OCI-LY7 (cell line): Measurements from ENCODE around the gene THSD7A. TPM values are rescaled to one million over a fixed set of nuclear protein-coding genes. Genes with fewer than 3 reads are reported as not detected.

Source experiments
- BruUV-seq: library from RNA; stranded (reverse); fragments of 400-500 nt; replicated peaks from 2 replicates; lab custom pipeline; 2021; lab: Mats Ljungman, UMichigan
- CTCF ChIA-PET: fragments of 300-600 bp; sonication (Branson Sonifier 250); formaldehyde crosslinking; loops from one replicate; lab custom pipeline; 2022; ENCODE audit warnings: antibody characterized with exemption; ENCODE audit not compliant: unreplicated experiment; lab: Charles Lee
- POLR2A ChIA-PET: fragments of 300-600 bp; sonication (Branson Sonifier 250); formaldehyde crosslinking; loops from one replicate; lab custom pipeline; 2022; ENCODE audit warnings: antibody characterized with exemption; lab: Charles Lee
- DNase-seq: peaks from one replicate; pipeline ENCODE4 v3.0.0-alpha.2; 2015; ENCODE audit warnings: low spot score
- H2AFZ ChIP-seq: fragments of 200-600 bp; sonication (generic), shearing (Covaris generic); 2 replicates; pipeline ENCODE4 v1.6.1; 2014; ENCODE audit warnings: mild to moderate bottlenecking, antibody characterized with exemption, low read length, moderate library complexity
- H3K27ac ChIP-seq: fragments of 200-600 bp; sonication (generic); 2 replicates; pipeline ENCODE4 v1.5.1; 2014; ENCODE audit warnings: mixed run types, low read depth, mild to moderate bottlenecking, moderate library complexity, low read length, inconsistent platforms; ENCODE audit not compliant: poor library complexity, severe bottlenecking
- H3K36me3 ChIP-seq: fragments of 200-600 bp; sonication (generic); 2 replicates; pipeline ENCODE4 v1.6.1; 2014; ENCODE audit warnings: mild to moderate bottlenecking, antibody characterized with exemption, low read length, moderate library complexity, mixed read lengths; ENCODE audit not compliant: insufficient read depth
- H3K4me1 ChIP-seq: fragments of 200-600 bp; sonication (generic); 2 replicates; pipeline ENCODE4 v1.5.1; 2014; ENCODE audit warnings: mild to moderate bottlenecking, low read length; ENCODE audit not compliant: insufficient read depth, poor library complexity, severe bottlenecking
- H3K4me2 ChIP-seq: fragments of 200-600 bp; sonication (generic); 2 replicates; pipeline ENCODE4 v1.6.1; 2014; ENCODE audit warnings: mild to moderate bottlenecking, low read length
- H3K4me3 ChIP-seq: fragments of 200-600 bp; sonication (generic); 2 replicates; pipeline ENCODE4 v1.5.1; 2014; ENCODE audit warnings: mild to moderate bottlenecking, low read depth, low read length; ENCODE audit not compliant: poor library complexity, severe bottlenecking
- H3K79me2 ChIP-seq: fragments of 200-600 bp; sonication (generic); 2 replicates; pipeline ENCODE4 v1.6.1; 2016; ENCODE audit warnings: low read depth, mild to moderate bottlenecking, low read length, moderate library complexity, mixed read lengths; ENCODE audit not compliant: insufficient read depth
- H3K9me2 ChIP-seq: fragments of 200-600 bp; sonication (generic); 2 replicates; pipeline ENCODE4 v1.6.1; 2016; ENCODE audit warnings: mild to moderate bottlenecking, low read length, mixed read lengths; ENCODE audit not compliant: insufficient read depth
- H3K9me3 ChIP-seq: fragments of 200-600 bp; sonication (generic); 2 replicates; pipeline ENCODE4 v1.6.1; 2014; ENCODE audit warnings: mild to moderate bottlenecking, mixed run types, low read length, mixed read lengths
- H4K20me1 ChIP-seq: fragments of 200-600 bp; sonication (generic); 2 replicates; pipeline ENCODE4 v1.6.1; 2014; ENCODE audit warnings: mild to moderate bottlenecking, antibody characterized with exemption, low read length, moderate library complexity, mixed read lengths; ENCODE audit not compliant: insufficient read depth
- CTCF ChIP-seq: fragments of 200-600 bp; sonication (generic); conservative IDR thresholded peaks from 2 replicates; pipeline ENCODE4 v1.5.1; 2014; ENCODE audit warnings: mild to moderate bottlenecking, antibody characterized with exemption, low read length, moderate library complexity, mixed read lengths
- EZH2phosphoT487 ChIP-seq: fragments of 200-600 bp; sonication (generic); IDR thresholded peaks from 2 replicates; pipeline ENCODE4 v1.6.1; 2018; ENCODE audit warnings: low read depth, borderline replicate concordance, mild to moderate bottlenecking, mixed run types, antibody characterized with exemption, low read length, moderate library complexity, mixed read lengths
- intact Hi-C: fragments of 100-400 bp; cut with micrococcal nuclease; formaldehyde crosslinking; loops from one replicate; pipeline ENCODE4 v1.10.0; 2022; ENCODE audit not compliant: unreplicated experiment
- total RNA-seq, 2 experiments: library from RNA; depleted of rRNA in 1 of 2; stranded (reverse); fragments of >200 nt in 1 of 2; shearing (Covaris generic) in 1 of 2; gene quantifications; 2 replicates each; pipeline ENCODE4 v1.2.3, GENCODE V29; 2014 to 2022

Gene THSD7A
- total RNA-seq, 2 experiments from 2014 or later, result 0.13 TPM; not detected in 1

- BruUV-seq, result no TSS peak
- Histone ChIP-seq H3K9me2 (no peaks in the 10 kb centered on the region), H3K36me3 (no peaks in the 10 kb centered on the region), H3K4me3 (no peak overlapping the region), H3K79me2 (no peaks in the 10 kb centered on the region), H3K4me2 (no peak overlapping the region), H3K9me3 (no peaks in the 10 kb centered on the region), H2AFZ (no peak overlapping the region), H3K27ac (no peak overlapping the region), H3K4me1 (no peaks in the 10 kb centered on the region), H4K20me1 (no peaks in the 10 kb centered on the region)
- ChIA-PET CTCF (no interaction called here), POLR2A (no interaction called here)
- DNase-seq, result no peak
- TF ChIP-seq EZH2phosphoT487 (no peak), CTCF (no peak)
- intact Hi-C loops, result no loop called here
Measured at GRCh38 chr7:11404355-11404754, 427.6 kb downstream of the THSD7A start.

- Histone ChIP-seq H3K4me3 (no peak overlapping the region), H2AFZ (no peak overlapping the region), H3K27ac (no peak overlapping the region), H3K9me3 (no peaks in the 10 kb centered on the region), H3K4me1 (no peaks in the 10 kb centered on the region), H4K20me1 (no peaks in the 10 kb centered on the region), H3K9me2 (no peaks in the 10 kb centered on the region), H3K79me2 (no peaks in the 10 kb centered on the region), H3K36me3 (no peaks in the 10 kb centered on the region), H3K4me2 (no peak overlapping the region)
- intact Hi-C loops, result no loop called here
- DNase-seq, result no peak
- ChIA-PET POLR2A (no interaction called here), CTCF (no interaction called here)
- BruUV-seq, result no TSS peak
- TF ChIP-seq CTCF, result no peak
- no peak for TF ChIP-seq EZH2phosphoT487
Measured at GRCh38 chr7:11403781-11404180, 428.2 kb downstream of the THSD7A start.

- no peak for DNase-seq
- Histone ChIP-seq H3K36me3 (no peaks in the 10 kb centered on the region), H3K27ac (no peak overlapping the region), H3K9me3 (no peaks in the 10 kb centered on the region), H4K20me1 (no peaks in the 10 kb centered on the region), H3K9me2 (no peaks in the 10 kb centered on the region), H3K79me2 (no peaks in the 10 kb centered on the region), H3K4me1 (no peaks in the 10 kb centered on the region), H3K4me2 (no peak overlapping the region), H3K4me3 (no peak overlapping the region), H2AFZ (no peak overlapping the region)
- no TSS peak for BruUV-seq
- intact Hi-C loops, result no loop called here
- CTCF ChIA-PET, result no interaction called here
- no peak for TF ChIP-seq CTCF
- no peak for TF ChIP-seq EZH2phosphoT487
- POLR2A ChIA-PET, result no interaction called here
Measured at GRCh38 chr7:11394438-11394837, 437.6 kb downstream of the THSD7A start.
